CD14-positive monocyte (primary cell): ENCODE results near the gene BTBD10. TPM values are rescaled to one million over a fixed set of nuclear protein-coding genes. Genes with fewer than 3 reads are reported as not detected.

Experiments
- DNase-seq, 3 donors: peaks; one replicate each; pipeline ENCODE4 v3.0.0-alpha.2; 2011 to 2022
- H2AFZ ChIP-seq: 2 replicates; pipeline ENCODE4 v1.6.0; 2012; ENCODE audit warnings: mild to moderate bottlenecking, low read depth, low read length, inconsistent platforms; ENCODE audit not compliant: insufficient read depth, poor library complexity, severe bottlenecking
- H3K27ac ChIP-seq, 2 donors: 1 replicate in 1 of 2; 2 replicates in 1 of 2; pipeline ENCODE4 v1.5.1; 2012 to 2013; ENCODE audit warnings: low read length in 2 of 2, control low read depth in 1 of 2, inconsistent platforms in 1 of 2, low read depth in 1 of 2, mild to moderate bottlenecking in 1 of 2
- H3K27me3 ChIP-seq, 2 donors: one replicate each; pipeline versions ENCODE4 v1.6.0 to v1.6.1; 2011 to 2013; ENCODE audit warnings: low read length in 2 of 2; ENCODE audit not compliant: control insufficient read depth in 2 of 2, insufficient read depth in 2 of 2
- H3K36me3 ChIP-seq, 2 donors: replicated peaks in 1 of 2; 1 replicate in 1 of 2; 2 replicates in 1 of 2; pipeline versions ENCODE4 v1.5.1 to v1.6.1; 2012 to 2013; ENCODE audit warnings: low read length in 2 of 2, control low read depth in 1 of 2, inconsistent platforms in 1 of 2, mild to moderate bottlenecking in 1 of 2; ENCODE audit not compliant: insufficient read depth in 2 of 2, control insufficient read depth in 1 of 2
- H3K4me1 ChIP-seq, 2 donors: 1 replicate in 1 of 2; 2 replicates in 1 of 2; pipeline versions ENCODE4 v1.5.1 to v1.6.1; 2012 to 2013; ENCODE audit warnings: low read length in 2 of 2, control low read depth in 1 of 2, inconsistent platforms in 1 of 2, mild to moderate bottlenecking in 1 of 2, moderate library complexity in 1 of 2; ENCODE audit not compliant: insufficient read depth in 2 of 2, control insufficient read depth in 1 of 2
- H3K4me2 ChIP-seq: replicated peaks from 2 replicates; pipeline ENCODE3; 2012; ENCODE audit warnings: low read length, moderate library complexity, mild to moderate bottlenecking; ENCODE audit not compliant: poor library complexity, severe bottlenecking; ENCODE audit errors: extremely low read depth
- H3K4me3 ChIP-seq, 3 experiments: fragments of 200-600 bp in 1 of 3; sonication (generic) in 1 of 3; replicated peaks in 1 of 3; 1 replicate in 2 of 3; 2 replicates in 1 of 3; pipeline ENCODE4 v1.5.1; 2011 to 2013; ENCODE audit warnings: low read length in 3 of 3, mild to moderate bottlenecking in 3 of 3, control low read depth in 2 of 3, low read depth in 2 of 3, inconsistent platforms in 1 of 3, moderate library complexity in 1 of 3
- H3K79me2 ChIP-seq: 2 replicates; pipeline ENCODE4 v1.6.0; 2012; ENCODE audit warnings: mild to moderate bottlenecking, control low read depth, inconsistent platforms, low read length, moderate library complexity; ENCODE audit not compliant: insufficient read depth
- H3K9ac ChIP-seq: 2 replicates; pipeline ENCODE4 v1.6.0; 2017; ENCODE audit warnings: low read length, mild to moderate bottlenecking; ENCODE audit not compliant: insufficient read depth, poor library complexity, severe bottlenecking
- H3K9me3 ChIP-seq, 2 donors: replicated peaks in 1 of 2; 1 replicate in 1 of 2; 2 replicates in 1 of 2; pipeline versions ENCODE4 v1.5.1 to v1.6.1; 2012 to 2013; ENCODE audit warnings: low read length in 2 of 2, control low read depth in 1 of 2; ENCODE audit not compliant: control insufficient read depth in 1 of 2, insufficient read depth in 1 of 2
- H4K20me1 ChIP-seq: 2 replicates; pipeline ENCODE4 v1.6.0; 2012; ENCODE audit warnings: mild to moderate bottlenecking, low read length, control low read depth, moderate library complexity; ENCODE audit not compliant: insufficient read depth
- H3K27ac Mint-ChIP-seq, 7 donors: one replicate each; pipeline ENCODE4 v1.8.0; 2020; ENCODE audit warnings: mild to moderate bottlenecking in 7 of 7, mixed read lengths in 7 of 7, moderate library complexity in 6 of 7, inconsistent platforms in 2 of 7
- H3K27me3 Mint-ChIP-seq, 3 donors: one replicate each; pipeline ENCODE4 v1.8.0; 2021 to 2022; ENCODE audit warnings: low read depth in 3 of 3, mild to moderate bottlenecking in 3 of 3, mixed read lengths in 3 of 3, moderate library complexity in 3 of 3, inconsistent platforms in 1 of 3
- H3K36me3 Mint-ChIP-seq, 2 donors: one replicate each; pipeline ENCODE4 v1.8.0; 2020; ENCODE audit warnings: mixed read lengths in 2 of 2, inconsistent platforms in 1 of 2, mild to moderate bottlenecking in 1 of 2
- H3K4me1 Mint-ChIP-seq: one replicate; pipeline ENCODE4 v1.8.0; 2020; ENCODE audit warnings: mild to moderate bottlenecking, mixed read lengths
- H3K4me3 Mint-ChIP-seq, 2 donors: one replicate each; pipeline ENCODE4 v1.8.0; 2020; ENCODE audit warnings: mild to moderate bottlenecking in 2 of 2, mixed read lengths in 2 of 2, moderate library complexity in 1 of 2
- H3K9me3 Mint-ChIP-seq, 7 donors: one replicate each; pipeline ENCODE4 v1.8.0; 2020 to 2022; ENCODE audit warnings: mixed read lengths in 7 of 7, mild to moderate bottlenecking in 6 of 7, moderate library complexity in 6 of 7, inconsistent platforms in 2 of 7
- CTCF ChIP-seq: fragments of 200-600 bp; IDR thresholded peaks from one replicate; pipeline ENCODE4 v1.8.0; 2022; ENCODE audit warnings: antibody characterized with exemption, mild to moderate bottlenecking
- WGBS: methylation state at CpG from one replicate; pipeline ENCODE4 v1.1.5; 2013; ENCODE audit warnings: missing lambda C conversion rate; ENCODE audit not compliant: insufficient coverage; 5-methylcytosine and 5-hydroxymethylcytosine counted together
- intact Hi-C, 2 donors: fragments of 100-400 bp; cut with micrococcal nuclease; formaldehyde crosslinking; loops; one replicate each; pipeline versions ENCODE4 v1.15.0 to v1.15.1; 2023
- polyA plus RNA-seq, 3 donors: library from polyadenylated mRNA; depleted of rRNA in 1 of 3; unstranded in 2 of 3; stranded (reverse) in 1 of 3; fragments of 300-500 nt in 2 of 3; fragments of >200 nt in 1 of 3; fragmentation: Illumina TruSeq in 2 of 3; gene quantifications; 1 replicate in 2 of 3; 2 replicates in 1 of 3; pipeline ENCODE4 v1.2.3, GENCODE V29; 2012 to 2021

BTBD10 gene
- polyA plus RNA-seq, 3 donors: 9.6 to 19.8 (median 13.8) TPM

GRCh38 chr11:13338019-13338426, 125.0 kb downstream of the BTBD10 start:
- Histone ChIP-seq H3K4me2 (peak overlapping the region; percentile 34), H3K36me3 (peaks cover 0 to 34% of the 10 kb centered on the region in 2 donors), H3K9me3 (no peaks in the 10 kb centered on the region), H3K9ac (peak overlapping the region; percentile 19), H3K4me1 (peaks cover 10 to 26% of the 10 kb centered on the region in 2 donors), H4K20me1 (peaks cover 99% of the 10 kb centered on the region), H3K4me3 (peak overlapping the region in 1 of 3 experiments; percentile 21), H3K27ac (peak overlapping the region in 1 of 2 donors; percentile 37), H3K79me2 (peaks cover 16% of the 10 kb centered on the region), H2AFZ (no peak overlapping the region), H3K27me3 (no peaks in the 10 kb centered on the region)
- peaks cover 18 to 32% of the 10 kb centered on the region in 2 donors for H3K36me3 Mint-ChIP-seq
- H3K9me3 Mint-ChIP-seq: no peaks in the 10 kb centered on the region
- WGBS: no CpG with 5 or more reads among the region's 5 CpGs
- no peak for TF ChIP-seq CTCF
- DNase-seq: no peak
- H3K4me3 Mint-ChIP-seq: peak overlapping the region; percentile 41 to 57
- peaks cover 0 to 1% (median 1%) of the 10 kb centered on the region in 3 donors for H3K27me3 Mint-ChIP-seq
- peak overlapping the region in 1 of 7 donors; percentile 83 for H3K27ac Mint-ChIP-seq
- H3K4me1 Mint-ChIP-seq: peaks cover 50% of the 10 kb centered on the region
- intact Hi-C loops: loop anchor here in 1 of 2 donors (10.0 kb wide), 2 partner anchors 123 to 153 kb away; no protein-coding TSS in a partner anchor

Other genes with a start within 250 kb of the BTBD10 start
- gene BMAL1, start 185.4 kb downstream of the BTBD10 start, polyA plus RNA-seq: 10 to 100 TPM; 10.2 to 43.4 (median 11.5) TPM
- not detected for gene PTH, start 32.8 kb upstream of the BTBD10 start, polyA plus RNA-seq
- 10 to 100 TPM; 47.2 to 77.0 (median 52.6) TPM for gene FAR1, start 205.4 kb upstream of the BTBD10 start, polyA plus RNA-seq